ENCODE data around the gene AURKA. TPM values are rescaled to one million over a fixed set of nuclear protein-coding genes. Genes with fewer than 3 reads are reported as not detected.

The AURKA gene
- total and polyA plus RNA-seq, 2 experiments from 2014 or later = 75.8 to 82.0 TPM

DNA sequence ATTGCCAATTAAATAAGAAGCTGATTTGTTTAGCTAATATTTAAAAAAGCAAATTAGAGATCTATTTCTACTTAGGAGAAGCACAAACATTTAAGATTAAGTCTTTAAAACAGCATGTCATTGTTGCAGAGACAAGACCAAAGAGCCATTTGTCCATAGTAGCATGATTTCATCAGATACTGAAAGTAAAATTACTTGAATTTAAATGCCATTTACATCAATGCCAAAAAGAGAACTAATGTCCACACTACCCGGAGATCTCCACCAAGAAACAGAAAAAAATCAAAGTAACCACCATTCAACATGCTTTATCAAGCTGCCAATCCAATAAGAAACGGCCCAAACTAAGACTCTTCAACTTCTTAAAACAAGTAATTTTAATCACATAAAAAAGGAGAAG, 15.7 kb downstream of the AURKA start:
- H3K36me3 Mint-ChIP-seq (ENCODE audit: low read depth) = peaks cover 82% of the 10 kb centered on the region
- H3K4me3 ChIP-seq = no peak overlapping the region
- no peak overlapping the region for H3K27ac Mint-ChIP-seq
- H3K4me1 ChIP-seq (ENCODE audit: insufficient read depth) = no peaks in the 10 kb centered on the region
- no peak overlapping the region for H2AFZ ChIP-seq
- H3K79me2 ChIP-seq (replicated peaks; ENCODE audit: insufficient read depth) = peaks cover 95% of the 10 kb centered on the region
- TF ChIP-seq CREB1 (CRISPR knock-in tag; IDR thresholded peaks at IDR 0.05; ENCODE audit: low read depth) (no peak), STAT1 (IDR thresholded peaks at IDR 0.05; ENCODE audit: unreplicated experiment) (no peak), NANOG (IDR thresholded peaks at IDR 0.05; ENCODE audit: borderline replicate concordance) (no peak), POLR2AphosphoS5 (IDR thresholded peaks at IDR 0.05; ENCODE audit: low read depth) (no peak)
- no peak overlapping the region for H3K4me2 ChIP-seq
- no peak overlapping the region for H3K4me3 Mint-ChIP-seq
- H3F3A ChIP-seq (replicated peaks; ENCODE audit: low read depth) = no peaks in the 10 kb centered on the region; the same call in 1 of the 2 replicates
- H3K27ac ChIP-seq (ENCODE audit: low read depth) = no peak overlapping the region
- H3K27me3 Mint-ChIP-seq (ENCODE audit: insufficient read depth, low read depth, poor library complexity) = no peaks in the 10 kb centered on the region
- peaks cover 64% of the 10 kb centered on the region for H3K36me3 ChIP-seq (ENCODE audit: insufficient read depth)
- H3K9me2 ChIP-seq (ENCODE audit: insufficient read depth) = no peaks in the 10 kb centered on the region
- H3K4me1 Mint-ChIP-seq = no peaks in the 10 kb centered on the region
- ATAC-seq (no peak), DNase-seq (ENCODE audit: low spot score) (no peak)
- no peaks in the 10 kb centered on the region for H3K27me3 ChIP-seq (ENCODE audit: insufficient read depth)
- peaks cover 50% of the 10 kb centered on the region for H4K20me1 ChIP-seq (replicated peaks; ENCODE audit: insufficient read depth)
- no peaks in the 10 kb centered on the region for H3K9me3 Mint-ChIP-seq

GRCh38 chr20:56373942-56374341, 18.1 kb downstream of the AURKA start:
- DNase-seq (ENCODE audit: low spot score) (no peak), ATAC-seq (no peak)
- peaks cover 4% of the 10 kb centered on the region for H3K27me3 Mint-ChIP-seq (ENCODE audit: insufficient read depth, low read depth, poor library complexity)
- H3K4me2 ChIP-seq = no peak overlapping the region
- peaks cover 48% of the 10 kb centered on the region for H3K36me3 ChIP-seq (ENCODE audit: insufficient read depth)
- H3K9me2 ChIP-seq (ENCODE audit: insufficient read depth) = no peaks in the 10 kb centered on the region
- no peak overlapping the region for H3K27ac Mint-ChIP-seq
- H2AFZ ChIP-seq = no peak overlapping the region
- no peaks in the 10 kb centered on the region for H3K4me1 Mint-ChIP-seq
- no peak overlapping the region for H3K4me3 Mint-ChIP-seq
- no peaks in the 10 kb centered on the region for H3K27me3 ChIP-seq (ENCODE audit: insufficient read depth)
- H3F3A ChIP-seq (replicated peaks; ENCODE audit: low read depth) = no peaks in the 10 kb centered on the region; the same call in 1 of the 2 replicates
- peaks cover 51% of the 10 kb centered on the region for H4K20me1 ChIP-seq (replicated peaks; ENCODE audit: insufficient read depth)
- no peak for TF ChIP-seq POLR2AphosphoS5 (IDR thresholded peaks at IDR 0.05; ENCODE audit: low read depth)
- TF ChIP-seq, protein P1, sequence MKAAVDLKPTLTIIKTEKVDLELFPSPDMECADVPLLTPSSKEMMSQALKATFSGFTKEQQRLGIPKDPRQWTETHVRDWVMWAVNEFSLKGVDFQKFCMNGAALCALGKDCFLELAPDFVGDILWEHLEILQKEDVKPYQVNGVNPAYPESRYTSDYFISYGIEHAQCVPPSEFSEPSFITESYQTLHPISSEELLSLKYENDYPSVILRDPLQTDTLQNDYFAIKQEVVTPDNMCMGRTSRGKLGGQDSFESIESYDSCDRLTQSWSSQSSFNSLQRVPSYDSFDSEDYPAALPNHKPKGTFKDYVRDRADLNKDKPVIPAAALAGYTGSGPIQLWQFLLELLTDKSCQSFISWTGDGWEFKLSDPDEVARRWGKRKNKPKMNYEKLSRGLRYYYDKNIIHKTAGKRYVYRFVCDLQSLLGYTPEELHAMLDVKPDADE (IDR thresholded peaks at IDR 0.05) = no peak
- TF ChIP-seq EZH2phosphoT487 (IDR thresholded peaks at IDR 0.05; ENCODE audit: unreplicated experiment) = no peak
- no peak overlapping the region for H3K27ac ChIP-seq (ENCODE audit: low read depth)
- H3K36me3 Mint-ChIP-seq (ENCODE audit: low read depth) = peaks cover 84% of the 10 kb centered on the region
- no peaks in the 10 kb centered on the region for H3K9me3 Mint-ChIP-seq
- peaks cover 72% of the 10 kb centered on the region for H3K79me2 ChIP-seq (replicated peaks; ENCODE audit: insufficient read depth)
- H3K4me3 ChIP-seq = no peak overlapping the region
- no peaks in the 10 kb centered on the region for H3K4me1 ChIP-seq (ENCODE audit: insufficient read depth)

GRCh38 chr20:56372850-56373249, 19.2 kb downstream of the AURKA start:
- Mint-ChIP-seq H3K4me1 (no peaks in the 10 kb centered on the region), H3K27me3 (ENCODE audit: insufficient read depth, low read depth, poor library complexity) (peaks cover 4% of the 10 kb centered on the region), H3K9me3 (no peaks in the 10 kb centered on the region), H3K27ac (no peak overlapping the region), H3K4me3 (no peak overlapping the region), H3K36me3 (ENCODE audit: low read depth) (peaks cover 74% of the 10 kb centered on the region)
- Histone ChIP-seq H3K79me2 (replicated peaks; ENCODE audit: insufficient read depth) (peaks cover 61% of the 10 kb centered on the region), H3K4me1 (ENCODE audit: insufficient read depth) (no peaks in the 10 kb centered on the region), H3K27me3 (ENCODE audit: insufficient read depth) (no peaks in the 10 kb centered on the region), H3K4me2 (no peak overlapping the region), H3K4me3 (no peak overlapping the region), H4K20me1 (replicated peaks; ENCODE audit: insufficient read depth) (peaks cover 48% of the 10 kb centered on the region), H2AFZ (no peak overlapping the region), H3F3A (replicated peaks; ENCODE audit: low read depth) (no peaks in the 10 kb centered on the region; the same call in 1 of the 2 replicates), H3K9me2 (ENCODE audit: insufficient read depth) (no peaks in the 10 kb centered on the region), H3K36me3 (ENCODE audit: insufficient read depth) (peaks cover 37% of the 10 kb centered on the region), H3K27ac (ENCODE audit: low read depth) (no peak overlapping the region)
- DNase-seq (ENCODE audit: low spot score) (no peak), ATAC-seq (no peak)
- TF ChIP-seq, protein P2, sequence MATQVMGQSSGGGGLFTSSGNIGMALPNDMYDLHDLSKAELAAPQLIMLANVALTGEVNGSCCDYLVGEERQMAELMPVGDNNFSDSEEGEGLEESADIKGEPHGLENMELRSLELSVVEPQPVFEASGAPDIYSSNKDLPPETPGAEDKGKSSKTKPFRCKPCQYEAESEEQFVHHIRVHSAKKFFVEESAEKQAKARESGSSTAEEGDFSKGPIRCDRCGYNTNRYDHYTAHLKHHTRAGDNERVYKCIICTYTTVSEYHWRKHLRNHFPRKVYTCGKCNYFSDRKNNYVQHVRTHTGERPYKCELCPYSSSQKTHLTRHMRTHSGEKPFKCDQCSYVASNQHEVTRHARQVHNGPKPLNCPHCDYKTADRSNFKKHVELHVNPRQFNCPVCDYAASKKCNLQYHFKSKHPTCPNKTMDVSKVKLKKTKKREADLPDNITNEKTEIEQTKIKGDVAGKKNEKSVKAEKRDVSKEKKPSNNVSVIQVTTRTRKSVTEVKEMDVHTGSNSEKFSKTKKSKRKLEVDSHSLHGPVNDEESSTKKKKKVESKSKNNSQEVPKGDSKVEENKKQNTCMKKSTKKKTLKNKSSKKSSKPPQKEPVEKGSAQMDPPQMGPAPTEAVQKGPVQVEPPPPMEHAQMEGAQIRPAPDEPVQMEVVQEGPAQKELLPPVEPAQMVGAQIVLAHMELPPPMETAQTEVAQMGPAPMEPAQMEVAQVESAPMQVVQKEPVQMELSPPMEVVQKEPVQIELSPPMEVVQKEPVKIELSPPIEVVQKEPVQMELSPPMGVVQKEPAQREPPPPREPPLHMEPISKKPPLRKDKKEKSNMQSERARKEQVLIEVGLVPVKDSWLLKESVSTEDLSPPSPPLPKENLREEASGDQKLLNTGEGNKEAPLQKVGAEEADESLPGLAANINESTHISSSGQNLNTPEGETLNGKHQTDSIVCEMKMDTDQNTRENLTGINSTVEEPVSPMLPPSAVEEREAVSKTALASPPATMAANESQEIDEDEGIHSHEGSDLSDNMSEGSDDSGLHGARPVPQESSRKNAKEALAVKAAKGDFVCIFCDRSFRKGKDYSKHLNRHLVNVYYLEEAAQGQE (IDR thresholded peaks at IDR 0.05; ENCODE audit: unreplicated experiment) = no peak
- TF ChIP-seq POLR2AphosphoS5 (IDR thresholded peaks at IDR 0.05; ENCODE audit: low read depth) = no peak
- no peak for TF ChIP-seq CREB1 (CRISPR knock-in tag; IDR thresholded peaks at IDR 0.05; ENCODE audit: low read depth)
- TF ChIP-seq, protein P1 (IDR thresholded peaks at IDR 0.05) = no peak
